GM23338 (cell line): ENCODE data around the gene PPP1R3F. TPM values are rescaled to one million over a fixed set of nuclear protein-coding genes. Genes with fewer than 3 reads are reported as not detected.

ENCODE experiments used
- ATAC-seq: fragments of 200-7000 bp; cut with Tn5 transposase; 3 replicates; pipeline ENCODE4 v1.9.1; 2020
- DNase-seq: peaks from one replicate; pipeline ENCODE4 v3.0.0-alpha.2; 2015; ENCODE audit warnings: low spot score
- H2AFZ ChIP-seq: fragments of 200-600 bp; sonication (generic); 2 replicates; pipeline ENCODE4 v1.8.0; 2016; ENCODE audit warnings: antibody characterized with exemption, mild to moderate bottlenecking, moderate library complexity
- H3F3A ChIP-seq: fragments of 200-600 bp; sonication (generic); replicated peaks from 2 replicates; pipeline ENCODE4 v1.8.0; 2017; ENCODE audit warnings: antibody characterized with exemption, mixed run types, low read depth
- H3K27ac ChIP-seq: fragments of 200-600 bp; sonication (generic); 2 replicates; pipeline ENCODE4 v1.6.1; 2016; ENCODE audit warnings: low read depth
- H3K27me3 ChIP-seq: fragments of 200-600 bp; sonication (generic); 2 replicates; pipeline ENCODE4 v1.8.0; 2016; ENCODE audit warnings: mild to moderate bottlenecking, mixed run types, moderate library complexity; ENCODE audit not compliant: insufficient read depth
- H3K36me3 ChIP-seq: fragments of 200-600 bp; sonication (generic); 2 replicates; pipeline ENCODE4 v1.8.0; 2016; ENCODE audit warnings: mild to moderate bottlenecking; ENCODE audit not compliant: insufficient read depth
- H3K4me1 ChIP-seq: fragments of 200-600 bp; sonication (generic); 2 replicates; pipeline ENCODE4 v1.8.0; 2016; ENCODE audit warnings: mild to moderate bottlenecking, moderate library complexity; ENCODE audit not compliant: insufficient read depth
- H3K4me2 ChIP-seq: fragments of 200-600 bp; sonication (generic); 2 replicates; pipeline ENCODE4 v1.7.1; 2017; ENCODE audit warnings: mixed run types
- H3K4me3 ChIP-seq: fragments of 200-600 bp; sonication (generic); 2 replicates; pipeline ENCODE4 v1.6.1; 2016; ENCODE audit warnings: mixed run types
- H3K79me2 ChIP-seq: fragments of 200-600 bp; sonication (generic); replicated peaks from 2 replicates; pipeline ENCODE4 v1.8.0; 2017; ENCODE audit warnings: mild to moderate bottlenecking; ENCODE audit not compliant: insufficient read depth
- H3K9me2 ChIP-seq: fragments of 200-600 bp; sonication (generic); 2 replicates; pipeline ENCODE4 v1.8.0; 2017; ENCODE audit not compliant: insufficient read depth
- H4K20me1 ChIP-seq: fragments of 200-600 bp; sonication (generic); replicated peaks from 2 replicates; pipeline ENCODE4 v1.8.0; 2017; ENCODE audit warnings: mild to moderate bottlenecking; ENCODE audit not compliant: insufficient read depth
- H3K27ac Mint-ChIP-seq: 2 replicates; pipeline ENCODE4 v1.8.0; 2020; ENCODE audit warnings: inconsistent platforms, mild to moderate bottlenecking, moderate library complexity, mixed read lengths
- H3K27me3 Mint-ChIP-seq: 3 replicates; pipeline ENCODE4 v1.8.0; 2022; ENCODE audit warnings: low read depth, mild to moderate bottlenecking, moderate library complexity, mixed read lengths, inconsistent platforms; ENCODE audit not compliant: insufficient read depth, poor library complexity
- H3K36me3 Mint-ChIP-seq: 3 replicates; pipeline ENCODE4 v1.8.0; 2021; ENCODE audit warnings: low read depth, mild to moderate bottlenecking, inconsistent platforms, moderate library complexity, mixed read lengths
- H3K4me1 Mint-ChIP-seq: 3 replicates; pipeline ENCODE4 v1.8.0; 2020; ENCODE audit warnings: mild to moderate bottlenecking, inconsistent platforms, mixed read lengths
- H3K4me3 Mint-ChIP-seq: 3 replicates; pipeline ENCODE4 v1.8.0; 2021; ENCODE audit warnings: moderate library complexity, mild to moderate bottlenecking, inconsistent platforms, mixed read lengths
- H3K9me3 Mint-ChIP-seq: 3 replicates; pipeline ENCODE4 v1.8.0; 2020; ENCODE audit warnings: moderate library complexity, mild to moderate bottlenecking, inconsistent platforms, mixed read lengths
- polyA plus RNA-seq: library from polyadenylated mRNA; unstranded; fragments of >200 nt; fragmentation: Nextera tagmentation; extraction: Ambion mirVana; gene quantifications from 2 replicates; pipeline ENCODE4 v1.2.1, GENCODE V29; 2016
- total RNA-seq: library from RNA; depleted of rRNA; stranded (reverse); fragments of >200 nt; shearing (Covaris generic); gene quantifications from 2 replicates; pipeline ENCODE4 v1.2.3, GENCODE V29; 2014
- TF ChIP-seq, protein P1 (sequence below): fragments of 250-450 bp; sonication (Bioruptor Pico); IDR thresholded peaks from 2 replicates; pipeline ENCODE4 v1.5.0; 2020; ENCODE audit warnings: mild to moderate bottlenecking, moderate library complexity
- TF ChIP-seq, protein P2 (sequence below): IDR thresholded peaks from one replicate; pipeline ENCODE4 v1.6.1; 2018; ENCODE audit warnings: antibody characterized with exemption; ENCODE audit not compliant: unreplicated experiment

The PPP1R3F gene
- total and polyA plus RNA-seq, 2 experiments from 2014 or later = 3.1 to 11.3 TPM

DNA sequence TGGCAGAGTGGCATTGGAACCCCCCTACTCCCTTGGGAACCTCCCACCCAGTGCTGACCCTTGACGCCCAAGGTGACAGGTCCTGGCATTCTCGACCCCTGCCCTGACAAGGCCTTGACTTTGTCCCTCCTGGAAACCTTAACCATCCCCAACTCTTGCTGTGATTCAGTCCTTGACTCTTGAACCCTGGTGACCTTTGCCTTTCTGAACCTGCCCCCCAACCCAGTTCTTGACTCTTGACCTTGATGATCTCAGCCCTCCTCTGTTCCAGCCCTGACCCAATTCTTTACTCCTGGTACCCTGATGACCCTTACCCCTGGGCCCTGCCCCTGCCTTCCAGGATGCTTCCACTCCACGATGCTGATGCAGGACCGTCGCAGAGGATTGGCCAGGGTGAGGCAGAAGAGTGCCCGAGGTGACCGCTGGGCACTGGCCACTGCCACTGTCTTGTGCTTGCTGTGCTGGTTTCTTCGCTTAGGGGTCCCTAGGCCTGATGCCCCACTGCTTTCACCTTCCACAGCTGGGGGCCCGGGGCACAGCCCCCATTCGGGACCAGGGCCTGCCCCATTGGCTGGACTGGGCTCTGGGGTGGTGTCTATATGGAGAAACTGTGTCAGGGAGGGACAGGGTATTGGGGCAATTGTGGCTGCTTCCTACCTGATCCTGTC, 38.1 kb upstream of the PPP1R3F start (continued):
- TF ChIP-seq, protein P1, sequence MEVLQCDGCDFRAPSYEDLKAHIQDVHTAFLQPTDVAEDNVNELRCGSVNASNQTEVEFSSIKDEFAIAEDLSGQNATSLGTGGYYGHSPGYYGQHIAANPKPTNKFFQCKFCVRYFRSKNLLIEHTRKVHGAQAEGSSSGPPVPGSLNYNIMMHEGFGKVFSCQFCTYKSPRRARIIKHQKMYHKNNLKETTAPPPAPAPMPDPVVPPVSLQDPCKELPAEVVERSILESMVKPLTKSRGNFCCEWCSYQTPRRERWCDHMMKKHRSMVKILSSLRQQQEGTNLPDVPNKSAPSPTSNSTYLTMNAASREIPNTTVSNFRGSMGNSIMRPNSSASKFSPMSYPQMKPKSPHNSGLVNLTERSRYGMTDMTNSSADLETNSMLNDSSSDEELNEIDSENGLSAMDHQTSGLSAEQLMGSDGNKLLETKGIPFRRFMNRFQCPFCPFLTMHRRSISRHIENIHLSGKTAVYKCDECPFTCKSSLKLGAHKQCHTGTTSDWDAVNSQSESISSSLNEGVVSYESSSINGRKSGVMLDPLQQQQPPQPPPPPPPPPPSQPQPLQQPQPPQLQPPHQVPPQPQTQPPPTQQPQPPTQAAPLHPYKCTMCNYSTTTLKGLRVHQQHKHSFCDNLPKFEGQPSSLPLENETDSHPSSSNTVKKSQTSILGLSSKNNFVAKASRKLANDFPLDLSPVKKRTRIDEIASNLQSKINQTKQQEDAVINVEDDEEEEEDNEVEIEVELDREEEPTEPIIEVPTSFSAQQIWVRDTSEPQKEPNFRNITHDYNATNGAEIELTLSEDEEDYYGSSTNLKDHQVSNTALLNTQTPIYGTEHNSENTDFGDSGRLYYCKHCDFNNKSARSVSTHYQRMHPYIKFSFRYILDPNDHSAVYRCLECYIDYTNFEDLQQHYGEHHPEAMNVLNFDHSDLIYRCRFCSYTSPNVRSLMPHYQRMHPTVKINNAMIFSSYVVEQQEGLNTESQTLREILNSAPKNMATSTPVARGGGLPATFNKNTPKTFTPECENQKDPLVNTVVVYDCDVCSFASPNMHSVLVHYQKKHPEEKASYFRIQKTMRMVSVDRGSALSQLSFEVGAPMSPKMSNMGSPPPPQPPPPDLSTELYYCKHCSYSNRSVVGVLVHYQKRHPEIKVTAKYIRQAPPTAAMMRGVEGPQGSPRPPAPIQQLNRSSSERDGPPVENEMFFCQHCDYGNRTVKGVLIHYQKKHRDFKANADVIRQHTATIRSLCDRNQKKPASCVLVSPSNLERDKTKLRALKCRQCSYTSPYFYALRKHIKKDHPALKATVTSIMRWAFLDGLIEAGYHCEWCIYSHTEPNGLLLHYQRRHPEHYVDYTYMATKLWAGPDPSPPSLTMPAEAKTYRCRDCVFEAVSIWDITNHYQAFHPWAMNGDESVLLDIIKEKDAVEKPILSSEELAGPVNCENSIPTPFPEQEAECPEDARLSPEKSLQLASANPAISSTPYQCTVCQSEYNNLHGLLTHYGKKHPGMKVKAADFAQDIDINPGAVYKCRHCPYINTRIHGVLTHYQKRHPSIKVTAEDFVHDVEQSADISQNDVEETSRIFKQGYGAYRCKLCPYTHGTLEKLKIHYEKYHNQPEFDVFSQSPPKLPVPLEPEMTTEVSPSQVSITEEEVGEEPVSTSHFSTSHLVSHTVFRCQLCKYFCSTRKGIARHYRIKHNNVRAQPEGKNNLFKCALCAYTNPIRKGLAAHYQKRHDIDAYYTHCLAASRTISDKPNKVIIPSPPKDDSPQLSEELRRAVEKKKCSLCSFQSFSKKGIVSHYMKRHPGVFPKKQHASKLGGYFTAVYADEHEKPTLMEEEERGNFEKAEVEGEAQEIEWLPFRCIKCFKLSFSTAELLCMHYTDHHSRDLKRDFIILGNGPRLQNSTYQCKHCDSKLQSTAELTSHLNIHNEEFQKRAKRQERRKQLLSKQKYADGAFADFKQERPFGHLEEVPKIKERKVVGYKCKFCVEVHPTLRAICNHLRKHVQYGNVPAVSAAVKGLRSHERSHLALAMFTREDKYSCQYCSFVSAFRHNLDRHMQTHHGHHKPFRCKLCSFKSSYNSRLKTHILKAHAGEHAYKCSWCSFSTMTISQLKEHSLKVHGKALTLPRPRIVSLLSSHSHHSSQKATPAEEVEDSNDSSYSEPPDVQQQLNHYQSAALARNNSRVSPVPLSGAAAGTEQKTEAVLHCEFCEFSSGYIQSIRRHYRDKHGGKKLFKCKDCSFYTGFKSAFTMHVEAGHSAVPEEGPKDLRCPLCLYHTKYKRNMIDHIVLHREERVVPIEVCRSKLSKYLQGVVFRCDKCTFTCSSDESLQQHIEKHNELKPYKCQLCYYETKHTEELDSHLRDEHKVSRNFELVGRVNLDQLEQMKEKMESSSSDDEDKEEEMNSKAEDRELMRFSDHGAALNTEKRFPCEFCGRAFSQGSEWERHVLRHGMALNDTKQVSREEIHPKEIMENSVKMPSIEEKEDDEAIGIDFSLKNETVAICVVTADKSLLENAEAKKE = no peak

DNA sequence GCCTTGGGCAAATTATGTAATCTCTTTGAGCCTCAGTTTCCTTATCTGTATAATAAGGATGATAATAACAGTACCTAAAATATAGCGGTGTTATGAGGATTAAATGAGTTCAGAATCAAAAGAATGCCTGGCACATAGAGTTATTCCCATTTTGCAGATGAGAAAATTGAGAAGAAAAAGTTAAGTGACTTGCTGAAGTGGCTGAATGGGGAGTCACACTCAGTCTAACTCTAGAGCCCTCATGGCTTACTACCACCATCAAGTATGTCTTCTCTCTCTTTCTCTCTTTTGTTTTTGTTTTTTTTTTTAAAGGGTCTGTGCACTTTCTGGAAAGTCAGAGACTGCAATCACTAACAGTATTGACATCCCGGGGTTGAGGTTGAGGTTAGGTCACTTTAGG, 37.1 kb upstream of the PPP1R3F start:
- Mint-ChIP-seq H3K27me3 (peaks cover 6% of the 10 kb centered on the region), H3K4me1 (peaks cover 8% of the 10 kb centered on the region; the same call in 2 of the 3 replicates), H3K27ac (no peak overlapping the region), H3K9me3 (no peaks in the 10 kb centered on the region), H3K36me3 (no peaks in the 10 kb centered on the region; the same call in 2 of the 3 replicates), H3K4me3 (no peak overlapping the region)
- H3K4me1 ChIP-seq = no peaks in the 10 kb centered on the region
- H3K79me2 ChIP-seq = no peaks in the 10 kb centered on the region
- no peaks in the 10 kb centered on the region for H3F3A ChIP-seq
- DNase-seq = no peak
- H3K4me3 ChIP-seq = no peak overlapping the region
- no peaks in the 10 kb centered on the region for H3K27me3 ChIP-seq
- no peak for ATAC-seq
- H4K20me1 ChIP-seq = no peaks in the 10 kb centered on the region
- no peaks in the 10 kb centered on the region for H3K36me3 ChIP-seq
- no peak overlapping the region for H2AFZ ChIP-seq
- H3K9me2 ChIP-seq = no peaks in the 10 kb centered on the region
- H3K4me2 ChIP-seq = no peak overlapping the region
- H3K27ac ChIP-seq = no peak overlapping the region
- TF ChIP-seq, protein P2, sequence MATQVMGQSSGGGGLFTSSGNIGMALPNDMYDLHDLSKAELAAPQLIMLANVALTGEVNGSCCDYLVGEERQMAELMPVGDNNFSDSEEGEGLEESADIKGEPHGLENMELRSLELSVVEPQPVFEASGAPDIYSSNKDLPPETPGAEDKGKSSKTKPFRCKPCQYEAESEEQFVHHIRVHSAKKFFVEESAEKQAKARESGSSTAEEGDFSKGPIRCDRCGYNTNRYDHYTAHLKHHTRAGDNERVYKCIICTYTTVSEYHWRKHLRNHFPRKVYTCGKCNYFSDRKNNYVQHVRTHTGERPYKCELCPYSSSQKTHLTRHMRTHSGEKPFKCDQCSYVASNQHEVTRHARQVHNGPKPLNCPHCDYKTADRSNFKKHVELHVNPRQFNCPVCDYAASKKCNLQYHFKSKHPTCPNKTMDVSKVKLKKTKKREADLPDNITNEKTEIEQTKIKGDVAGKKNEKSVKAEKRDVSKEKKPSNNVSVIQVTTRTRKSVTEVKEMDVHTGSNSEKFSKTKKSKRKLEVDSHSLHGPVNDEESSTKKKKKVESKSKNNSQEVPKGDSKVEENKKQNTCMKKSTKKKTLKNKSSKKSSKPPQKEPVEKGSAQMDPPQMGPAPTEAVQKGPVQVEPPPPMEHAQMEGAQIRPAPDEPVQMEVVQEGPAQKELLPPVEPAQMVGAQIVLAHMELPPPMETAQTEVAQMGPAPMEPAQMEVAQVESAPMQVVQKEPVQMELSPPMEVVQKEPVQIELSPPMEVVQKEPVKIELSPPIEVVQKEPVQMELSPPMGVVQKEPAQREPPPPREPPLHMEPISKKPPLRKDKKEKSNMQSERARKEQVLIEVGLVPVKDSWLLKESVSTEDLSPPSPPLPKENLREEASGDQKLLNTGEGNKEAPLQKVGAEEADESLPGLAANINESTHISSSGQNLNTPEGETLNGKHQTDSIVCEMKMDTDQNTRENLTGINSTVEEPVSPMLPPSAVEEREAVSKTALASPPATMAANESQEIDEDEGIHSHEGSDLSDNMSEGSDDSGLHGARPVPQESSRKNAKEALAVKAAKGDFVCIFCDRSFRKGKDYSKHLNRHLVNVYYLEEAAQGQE = no peak
